K562 (cell line): ENCODE measurements around the gene S100A3. TPM values are rescaled to one million over a fixed set of nuclear protein-coding genes. Genes with fewer than 3 reads are reported as not detected.

Source experiments
- ATAC-seq: fragments of 200-7000 bp; cut with Tn5 transposase; 3 replicates; pipeline ENCODE4 v1.9.1; 2020; ENCODE audit warnings: moderate library complexity
- BruUV-seq: library from RNA; stranded (reverse); fragments of 400-500 nt; replicated peaks from 2 replicates; lab custom pipeline; 2021; lab: Mats Ljungman, UMichigan
- CTCF ChIA-PET: fragments of 300-600 bp; formaldehyde crosslinking; extraction: SDS; loops from one replicate; lab custom pipeline; 2021; ENCODE audit warnings: low intra/inter-chr PET ratio; lab: Yijun Ruan, JAX
- POLR2A ChIA-PET: fragments of 300-600, 350-650 bp; sonication (Branson Sonifier 250); formaldehyde crosslinking; extraction: SDS; loops from one replicate; lab custom pipeline; 2021; ENCODE audit warnings: antibody characterized with exemption, inconsistent platforms; lab: Yijun Ruan, JAX
- DNase-seq, 4 experiments: peaks; one replicate each; pipeline versions ENCODE4 v3.0.0 to v3.0.0-alpha.2; 2011 to 2018; ENCODE audit warnings: low spot score in 3 of 4, mixed read lengths in 3 of 4; ENCODE audit errors: extremely low read depth in 1 of 4
- FAIRE-seq: peaks from 2 replicates; lab custom pipeline; 2011; peaks lifted over from hg19 to GRCh38; lab: Jason Lieb, UNC
- H2AFZ ChIP-seq: 2 replicates; pipeline ENCODE4 v1.6.0; 2011; ENCODE audit warnings: low read depth, low read length, control low read depth, inconsistent platforms
- H3K27ac ChIP-seq: fragments of 200-600 bp; 3 replicates; pipeline ENCODE4 v1.8.0; 2011; ENCODE audit warnings: low read depth, mild to moderate bottlenecking, control low read depth, inconsistent platforms, low read length, moderate library complexity, mixed read lengths; ENCODE audit errors: extremely low read depth
- H3K27me3 ChIP-seq, 2 experiments: fragments of 300-600 bp in 1 of 2; 2 replicates in 1 of 2; 3 replicates in 1 of 2; pipeline versions ENCODE4 v1.6.0 to v1.8.0; 2011; ENCODE audit warnings: inconsistent platforms in 2 of 2, low read length in 2 of 2, mild to moderate bottlenecking in 1 of 2, mixed read lengths in 1 of 2, moderate library complexity in 1 of 2; ENCODE audit not compliant: control insufficient read depth in 2 of 2, insufficient read depth in 2 of 2
- H3K36me3 ChIP-seq: fragments of 300-600 bp; 3 replicates; pipeline ENCODE4 v1.8.0; 2011; ENCODE audit warnings: mild to moderate bottlenecking, low read length, inconsistent platforms; ENCODE audit not compliant: control insufficient read depth, insufficient read depth
- H3K4me1 ChIP-seq, 2 experiments: fragments of 200-600 bp in 1 of 2; replicated peaks in 1 of 2; 2 replicates in 1 of 2; 3 replicates in 1 of 2; pipeline versions ENCODE4 v1.5.1 to v1.8.0; 2011; ENCODE audit warnings: inconsistent platforms in 2 of 2, low read length in 2 of 2, mild to moderate bottlenecking in 1 of 2, mixed read lengths in 1 of 2, moderate library complexity in 1 of 2; ENCODE audit not compliant: control insufficient read depth in 2 of 2, insufficient read depth in 2 of 2
- H3K4me2 ChIP-seq: 2 replicates; pipeline ENCODE4 v1.6.1; 2011; ENCODE audit warnings: low read length, control low read depth, inconsistent platforms, mixed read lengths; ENCODE audit not compliant: insufficient read depth
- H3K4me3 ChIP-seq: fragments of 200-600 bp; sonication (generic), shearing (Covaris generic); 2 replicates; pipeline ENCODE4 v1.5.1; 2016; ENCODE audit warnings: control low read depth, inconsistent platforms
- H3K79me2 ChIP-seq: fragments of 200-600 bp; 3 replicates; pipeline ENCODE4 v1.8.0; 2011; ENCODE audit warnings: low read length, inconsistent platforms; ENCODE audit not compliant: control insufficient read depth, insufficient read depth
- H3K9ac ChIP-seq, 2 experiments: 2 replicates each; pipeline versions ENCODE4 v1.6.0 to v1.6.1; 2011; ENCODE audit warnings: low read depth in 2 of 2, low read length in 2 of 2, control low read depth in 1 of 2, inconsistent platforms in 1 of 2, mild to moderate bottlenecking in 1 of 2, mixed read lengths in 1 of 2; ENCODE audit not compliant: insufficient read depth in 1 of 2
- H3K9me1 ChIP-seq: one replicate; pipeline ENCODE4 v1.6.0; 2011; ENCODE audit warnings: inconsistent platforms, mild to moderate bottlenecking, low read length, moderate library complexity; ENCODE audit not compliant: control insufficient read depth, insufficient read depth
- H3K9me3 ChIP-seq: replicated peaks from 2 replicates; pipeline ENCODE4 v1.5.1; 2011; ENCODE audit warnings: low read depth, low read length, inconsistent platforms; ENCODE audit not compliant: control insufficient read depth, insufficient read depth
- H4K20me1 ChIP-seq: replicated peaks from 2 replicates; pipeline ENCODE4 v1.6.1; 2011; ENCODE audit warnings: low read length, inconsistent platforms, mixed read lengths; ENCODE audit not compliant: control insufficient read depth, insufficient read depth
- BRF1 ChIP-seq: IDR thresholded peaks from 3 replicates; pipeline ENCODE4 v1.6.1; 2011; ENCODE audit warnings: borderline replicate concordance, mild to moderate bottlenecking; ENCODE audit not compliant: insufficient read length; ENCODE audit errors: extremely low read depth
- ELF4 ChIP-seq: fragments of 450-650 bp; formaldehyde crosslinking; IDR thresholded peaks from 2 replicates; pipeline ENCODE4 v1.4.0; 2022; ENCODE audit warnings: missing genetic modification characterization
- HCFC1 ChIP-seq: IDR thresholded peaks from 2 replicates; pipeline ENCODE4 v1.6.1; 2012; ENCODE audit warnings: low read depth, low read length, improper control_type of control experiment
- TAL1 ChIP-seq: fragments of 450-650 bp; IDR thresholded peaks from 2 replicates; pipeline ENCODE4 v1.6.1; 2016; ENCODE audit warnings: mild to moderate bottlenecking
- YBX1 ChIP-seq: fragments of 450-650 bp; IDR thresholded peaks from 2 replicates; pipeline ENCODE4 v1.7.1; 2016; ENCODE audit warnings: mild to moderate bottlenecking
- ZNF224 ChIP-seq: sonication (generic); formaldehyde crosslinking; IDR thresholded peaks from 2 replicates; pipeline ENCODE4 v1.8.0; 2022; ENCODE audit warnings: mild to moderate bottlenecking, missing genetic modification reagents
- WGBS: fragments of 100-300 bp; shearing (Covaris generic); methylation state at CpG from one replicate; pipeline ENCODE4 v1.1.6; 2016; ENCODE audit warnings: low coverage, mixed read lengths; ENCODE audit not compliant: insufficient coverage; ENCODE audit errors: missing lambda C conversion rate; 5-methylcytosine and 5-hydroxymethylcytosine counted together
- in situ Hi-C: fragments of 300-500 bp; cut with MboI; formaldehyde crosslinking; loops from 4 replicates; pipeline ENCODE4 v1.15.0; 2018; ENCODE audit warnings: inconsistent platforms, mixed read lengths
- intact Hi-C: fragments of 100-400 bp; cut with micrococcal nuclease; formaldehyde crosslinking; loops from 2 replicates; pipeline ENCODE4 v1.14.2; 2022
- polyA plus RNA-seq, 8 experiments: library from polyadenylated mRNA; depleted of rRNA in 4 of 8; stranded (reverse) in 5 of 8; unstranded in 3 of 8; fragments of >200 nt; fragmentation: Nextera tagmentation in 2 of 8; fragmentation: Illumina TruSeq in 1 of 8; extraction: Ambion mirVana in 2 of 8; extraction: Trizol in 1 of 8; gene quantifications; 2 replicates each; pipeline versions ENCODE4 v1.2.1 to v1.2.3, GENCODE V29; 2011 to 2014; ENCODE audit warnings: inconsistent platforms in 1 of 8, missing spikeins in 1 of 8
- total RNA-seq, 7 experiments: library from RNA; depleted of rRNA in 6 of 7; stranded (reverse); fragments of >200 nt in 6 of 7; fragmentation: Illumina TruSeq in 2 of 7; extraction: Trizol in 2 of 7; gene quantifications; 2 replicates each; pipeline versions ENCODE4 v1.2.1 to v1.2.3, GENCODE V29; 2011 to 2021; ENCODE audit warnings: low replicate concordance in 1 of 7
- TF ChIP-seq, protein P1 (sequence below): fragments of 250-450 bp; sonication (Bioruptor Pico); IDR thresholded peaks from 2 replicates; pipeline ENCODE4 v1.8.0; 2021; ENCODE audit warnings: borderline replicate concordance, mild to moderate bottlenecking, moderate library complexity; ENCODE audit not compliant: poor library complexity, severe bottlenecking

S100A3 gene
- total and polyA plus RNA-seq, 9 of the 15 experiments (the other 6 are each of a cell fraction or from before 2014, with no cell fraction given), result 0.08 to 1.7 (median 0.18) TPM; not detected in 4

DNA sequence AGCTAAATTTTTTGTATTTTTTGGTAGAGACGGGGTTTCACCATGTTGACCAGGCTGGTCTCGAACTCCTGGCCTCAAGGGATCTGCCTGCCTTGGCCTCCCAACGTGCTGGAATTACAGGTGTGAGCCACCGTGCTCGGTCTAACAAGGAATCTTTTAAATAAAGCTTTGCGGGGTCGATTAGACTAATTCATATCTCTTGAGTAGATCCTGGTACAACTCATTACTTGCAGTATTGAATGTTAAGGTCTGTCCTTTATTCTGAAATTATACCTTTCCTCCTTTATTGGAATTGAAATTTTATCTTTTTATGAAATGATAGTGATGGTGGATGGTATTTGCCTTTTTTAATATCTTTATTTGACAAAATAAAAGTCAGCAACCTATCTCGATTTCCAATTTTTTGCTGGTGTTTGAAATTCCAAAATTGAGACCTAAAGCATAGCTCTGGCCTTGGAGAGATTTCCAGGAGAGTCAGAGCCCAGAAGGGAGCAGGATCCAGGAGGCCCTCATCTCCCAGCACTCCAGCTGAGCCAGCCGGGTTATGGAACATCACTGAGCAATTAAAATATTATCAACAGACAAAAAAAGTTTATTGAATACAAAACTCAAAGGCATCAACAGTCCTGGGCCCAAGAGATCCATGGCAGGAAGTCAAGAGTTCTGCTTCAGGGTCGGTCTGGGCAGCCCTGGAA lies 11.9 kb upstream of the S100A3 start:
- no peaks in the 10 kb centered on the region for H3K36me3 ChIP-seq
- no peaks in the 10 kb centered on the region for H3K9me3 ChIP-seq
- CTCF ChIA-PET, result no interaction called here
- DNase-seq, result no peak
- FAIRE-seq, result no peak
- in situ Hi-C loops (loop anchor here (10.0 kb wide), 1 partner anchor 46 kb away; no protein-coding TSS in a partner anchor), intact Hi-C loops (no loop called here)
- peaks cover 6% of the 10 kb centered on the region for H3K9me1 ChIP-seq
- 50% methylated on average over 10 of the region's 10 CpGs for whole genome bisulfite sequencing
- POLR2A ChIA-PET, result interaction anchor here (2.2 kb wide), 1 partner anchor 10 kb away, joined by 8 read pairs; no protein-coding TSS in a partner anchor
- H3K79me2 ChIP-seq, result no peaks in the 10 kb centered on the region
- TF ChIP-seq, protein P1, sequence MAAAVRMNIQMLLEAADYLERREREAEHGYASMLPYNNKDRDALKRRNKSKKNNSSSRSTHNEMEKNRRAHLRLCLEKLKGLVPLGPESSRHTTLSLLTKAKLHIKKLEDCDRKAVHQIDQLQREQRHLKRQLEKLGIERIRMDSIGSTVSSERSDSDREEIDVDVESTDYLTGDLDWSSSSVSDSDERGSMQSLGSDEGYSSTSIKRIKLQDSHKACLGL (CRISPR knock-in tag), result no peak
- no peak for TF ChIP-seq ELF4 (CRISPR knock-in tag)
- TF ChIP-seq BRF1, result no peak
- TF ChIP-seq YBX1, result no peak
- TF ChIP-seq HCFC1, result no peak
- TF ChIP-seq ZNF224, result no peak
- no peak for TF ChIP-seq TAL1
- H3K4me2 ChIP-seq, result no peak overlapping the region
- H3K27ac ChIP-seq, result no peak overlapping the region
- ATAC-seq, result no peak
- H3K4me3 ChIP-seq, result no peak overlapping the region
- no peaks in the 10 kb centered on the region for H4K20me1 ChIP-seq
- BruUV-seq, result no TSS peak
- H3K4me1 ChIP-seq, result peaks cover 7% of the 10 kb centered on the region in 2 experiments
- H3K27me3 ChIP-seq, result no peaks in the 10 kb centered on the region
- H2AFZ ChIP-seq, result no peak overlapping the region
- H3K9ac ChIP-seq, result peak overlapping the region in 1 of 2 experiments; percentile 62; a peak in 1 of 4 replicates
